ENCODE measurements around the gene PCDHA8. TPM values are rescaled to one million over a fixed set of nuclear protein-coding genes. Genes with fewer than 3 reads are reported as not detected.
"Not testable (repeated sequence)": the region's sequence is repeated elsewhere in the genome, so short reads cannot be mapped to it uniquely, and the experiment has no call there.

PCDHA8 gene
- polyA plus RNA-seq, 1 experiment, result 0.01 TPM

- DNase-seq (ENCODE audit: low read depth, low spot score), result no peak
- CTCF ChIA-PET, result no interaction called here
Observed at GRCh38 chr5:140822281-140822629, 18.7 kb upstream of the PCDHA8 start.

DNA sequence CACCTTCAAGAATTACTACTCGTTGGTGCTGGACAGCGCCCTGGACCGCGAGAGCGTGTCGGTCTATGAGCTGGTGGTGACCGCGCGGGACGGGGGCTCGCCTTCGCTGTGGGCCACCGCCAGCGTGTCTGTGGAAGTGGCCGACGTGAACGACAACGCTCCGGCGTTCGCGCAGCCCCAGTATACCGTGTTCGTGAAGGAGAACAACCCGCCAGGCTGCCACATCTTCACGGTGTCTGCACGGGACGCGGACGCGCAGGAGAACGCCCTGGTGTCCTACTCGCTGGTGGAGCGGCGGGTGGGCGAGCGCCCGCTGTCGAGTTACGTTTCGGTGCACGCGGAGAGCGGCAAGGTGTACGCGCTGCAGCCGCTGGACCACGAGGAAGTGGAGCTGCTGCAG is 18.0 kb upstream of the PCDHA8 start:
- H3K27ac ChIP-seq (ENCODE audit: low read depth, low read length); DNase-seq (ENCODE audit: low read depth, low spot score); CTCF ChIA-PET; H3K4me3 ChIP-seq (ENCODE audit: low read depth, low read length); H3K27me3 ChIP-seq (ENCODE audit: control insufficient read depth, insufficient read depth, low read length); POLR2A ChIA-PET: not testable (repeated sequence)
- H3K9me3 ChIP-seq (ENCODE audit: control insufficient read depth, insufficient read depth, low read length), result peaks cover 24% of the 10 kb centered on the region

More at GRCh38 chr5:140822281-140822629, 18.7 kb upstream of the PCDHA8 start:
- peaks cover 23% of the 10 kb centered on the region for H3K9me3 ChIP-seq (ENCODE audit: control insufficient read depth, insufficient read depth, low read length)
- POLR2A ChIA-PET, result no interaction called here
- no peaks in the 10 kb centered on the region for H3K27me3 ChIP-seq (ENCODE audit: control insufficient read depth, insufficient read depth, low read length)
- TF ChIP-seq CTCF (IDR thresholded peaks at IDR 0.05; ENCODE audit: low read depth, low read length), result no peak
- H3K27ac ChIP-seq (ENCODE audit: low read depth, low read length), result no peak overlapping the region
- H3K4me3 ChIP-seq (ENCODE audit: low read depth, low read length), result no peak overlapping the region

DNA sequence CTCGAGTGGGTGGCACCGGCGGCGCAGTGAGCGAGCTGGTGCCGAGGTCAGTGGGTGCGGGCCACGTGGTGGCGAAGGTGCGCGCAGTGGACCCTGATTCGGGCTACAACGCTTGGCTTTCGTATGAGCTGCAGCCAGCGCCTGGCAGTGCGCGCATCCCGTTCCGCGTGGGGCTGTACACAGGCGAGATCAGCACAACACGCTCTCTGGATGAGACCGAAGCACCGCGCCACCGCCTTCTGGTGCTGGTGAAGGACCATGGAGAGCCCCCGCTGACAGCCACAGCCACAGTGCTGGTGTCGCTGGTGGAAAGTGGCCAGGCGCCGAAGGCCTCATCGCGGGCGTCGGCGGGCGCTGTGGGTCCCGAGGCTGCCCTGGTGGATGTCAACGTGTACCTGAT is 17.5 kb upstream of the PCDHA8 start:
- no peak overlapping the region for H3K27ac ChIP-seq (ENCODE audit: low read depth, low read length)
- ChIA-PET CTCF (no interaction called here), POLR2A (no interaction called here)
- H3K4me3 ChIP-seq (ENCODE audit: low read depth, low read length), result no peak overlapping the region
- H3K27me3 ChIP-seq (ENCODE audit: control insufficient read depth, insufficient read depth, low read length), result no peaks in the 10 kb centered on the region
- no peak for DNase-seq (ENCODE audit: low read depth, low spot score)
- peaks cover 29% of the 10 kb centered on the region for H3K9me3 ChIP-seq (ENCODE audit: control insufficient read depth, insufficient read depth, low read length)
- TF ChIP-seq CTCF (IDR thresholded peaks at IDR 0.05; ENCODE audit: low read depth, low read length), result no peak

GRCh38 chr5:140827704-140828361 is 13.2 kb upstream of the PCDHA8 start, which contains the start of gene PCDHA6:
Gene PCDHA6, plus strand, starts transcription at chr5:140827960. Its CDS starts 132 bp downstream, at chr5:140828092.
- CTCF ChIA-PET, result no interaction called here

DNA sequence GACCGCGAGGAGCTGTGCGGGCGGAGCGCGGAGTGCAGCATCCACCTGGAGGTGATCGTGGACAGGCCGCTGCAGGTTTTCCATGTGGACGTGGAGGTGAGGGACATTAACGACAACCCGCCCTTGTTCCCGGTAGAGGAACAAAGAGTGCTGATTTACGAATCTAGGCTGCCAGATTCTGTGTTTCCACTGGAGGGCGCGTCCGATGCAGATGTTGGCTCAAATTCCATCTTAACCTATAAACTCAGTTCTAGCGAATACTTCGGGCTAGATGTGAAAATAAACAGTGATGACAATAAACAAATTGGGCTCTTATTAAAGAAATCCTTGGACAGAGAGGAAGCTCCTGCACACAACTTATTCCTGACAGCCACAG is 12.6 kb upstream of the PCDHA8 start:
- Histone ChIP-seq H3K27ac (ENCODE audit: low read depth, low read length) (no peak overlapping the region), H3K9me3 (ENCODE audit: control insufficient read depth, insufficient read depth, low read length) (peaks cover 27% of the 10 kb centered on the region), H3K27me3 (ENCODE audit: control insufficient read depth, insufficient read depth, low read length) (no peaks in the 10 kb centered on the region), H3K4me3 (ENCODE audit: low read depth, low read length) (no peak overlapping the region)
- ChIA-PET POLR2A (no interaction called here), CTCF (no interaction called here)
- TF ChIP-seq CTCF (IDR thresholded peaks at IDR 0.05; ENCODE audit: low read depth, low read length), result no peak
- no peak for DNase-seq (ENCODE audit: low read depth, low spot score)

More at GRCh38 chr5:140827704-140828361, 13.2 kb upstream of the PCDHA8 start, which contains the start of gene PCDHA6:
- H3K27ac ChIP-seq (ENCODE audit: low read depth, low read length), result no peak within 1 kb of the TSS
- DNase-seq (ENCODE audit: low read depth, low spot score), result no peak
- peaks cover 32% of the 10 kb centered on the region for H3K9me3 ChIP-seq (ENCODE audit: control insufficient read depth, insufficient read depth, low read length)
- H3K27me3 ChIP-seq (ENCODE audit: control insufficient read depth, insufficient read depth, low read length), result no peaks in the 10 kb centered on the region
- TF ChIP-seq CTCF (IDR thresholded peaks at IDR 0.05; ENCODE audit: low read depth, low read length), result no peak
- no peak within 1 kb of the TSS for H3K4me3 ChIP-seq (ENCODE audit: low read depth, low read length)
- POLR2A ChIA-PET, result no interaction called here

DNA sequence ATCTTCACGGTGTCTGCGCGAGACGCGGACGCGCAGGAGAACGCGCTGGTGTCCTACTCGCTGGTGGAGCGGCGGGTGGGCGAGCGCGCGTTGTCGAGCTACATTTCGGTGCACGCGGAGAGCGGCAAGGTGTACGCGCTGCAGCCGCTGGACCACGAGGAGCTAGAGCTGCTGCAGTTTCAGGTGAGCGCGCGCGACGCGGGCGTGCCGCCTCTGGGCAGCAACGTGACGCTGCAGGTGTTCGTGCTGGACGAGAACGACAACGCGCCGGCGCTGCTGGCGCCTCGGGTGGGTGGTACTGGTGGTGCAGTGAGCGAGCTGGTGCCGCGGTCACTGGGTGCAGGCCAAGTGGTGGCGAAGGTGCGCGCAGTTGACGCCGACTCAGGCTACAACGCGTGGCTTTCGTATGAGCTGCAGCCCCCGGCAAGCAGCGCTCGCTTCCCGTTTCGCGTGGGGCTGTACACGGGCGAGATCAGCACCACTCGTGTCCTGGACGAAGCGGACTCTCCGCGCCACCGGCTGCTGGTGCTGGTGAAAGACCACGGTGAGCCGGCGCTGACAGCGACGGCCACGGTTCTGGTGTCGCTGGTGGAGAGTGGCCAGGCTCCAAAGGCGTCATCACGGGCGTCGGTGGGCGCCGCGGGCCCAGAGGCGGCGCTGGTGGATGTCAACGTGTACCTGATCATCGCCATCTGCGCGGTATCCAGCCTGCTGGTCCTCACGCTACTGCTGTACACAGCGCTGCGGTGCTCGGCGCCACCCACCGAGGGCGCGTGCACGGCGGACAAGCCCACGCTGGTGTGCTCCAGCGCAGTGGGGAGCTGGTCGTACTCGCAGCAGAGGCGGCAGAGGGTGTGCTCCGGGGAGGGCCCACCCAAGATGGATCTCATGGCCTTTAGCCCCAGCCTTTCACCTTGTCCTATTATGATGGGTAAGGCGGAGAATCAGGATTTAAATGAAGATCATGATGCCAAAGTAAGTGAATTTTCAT is 11.2 kb upstream of the PCDHA8 start:
- H3K9me3 ChIP-seq (ENCODE audit: control insufficient read depth, insufficient read depth, low read length), result peaks cover 26% of the 10 kb centered on the region
- CTCF ChIA-PET; H3K27ac ChIP-seq (ENCODE audit: low read depth, low read length); H3K4me3 ChIP-seq (ENCODE audit: low read depth, low read length); DNase-seq (ENCODE audit: low read depth, low spot score); H3K27me3 ChIP-seq (ENCODE audit: control insufficient read depth, insufficient read depth, low read length); POLR2A ChIA-PET: not testable (repeated sequence)

Data from AG04450 (cell line).